ENCODE data around the gene TBC1D5. TPM values are rescaled to one million over a fixed set of nuclear protein-coding genes. Genes with fewer than 3 reads are reported as not detected.
A peak's percentile ranks its signal among the peaks of the same experiment; 100 is the strongest.
"Not testable (repeated sequence)": the region's sequence is repeated elsewhere in the genome, so short reads cannot be mapped to it uniquely, and the experiment has no call there.

TBC1D5 gene
- total RNA-seq, 2 donors from 2014 or later = 45.3 to 53.7 TPM

DNA sequence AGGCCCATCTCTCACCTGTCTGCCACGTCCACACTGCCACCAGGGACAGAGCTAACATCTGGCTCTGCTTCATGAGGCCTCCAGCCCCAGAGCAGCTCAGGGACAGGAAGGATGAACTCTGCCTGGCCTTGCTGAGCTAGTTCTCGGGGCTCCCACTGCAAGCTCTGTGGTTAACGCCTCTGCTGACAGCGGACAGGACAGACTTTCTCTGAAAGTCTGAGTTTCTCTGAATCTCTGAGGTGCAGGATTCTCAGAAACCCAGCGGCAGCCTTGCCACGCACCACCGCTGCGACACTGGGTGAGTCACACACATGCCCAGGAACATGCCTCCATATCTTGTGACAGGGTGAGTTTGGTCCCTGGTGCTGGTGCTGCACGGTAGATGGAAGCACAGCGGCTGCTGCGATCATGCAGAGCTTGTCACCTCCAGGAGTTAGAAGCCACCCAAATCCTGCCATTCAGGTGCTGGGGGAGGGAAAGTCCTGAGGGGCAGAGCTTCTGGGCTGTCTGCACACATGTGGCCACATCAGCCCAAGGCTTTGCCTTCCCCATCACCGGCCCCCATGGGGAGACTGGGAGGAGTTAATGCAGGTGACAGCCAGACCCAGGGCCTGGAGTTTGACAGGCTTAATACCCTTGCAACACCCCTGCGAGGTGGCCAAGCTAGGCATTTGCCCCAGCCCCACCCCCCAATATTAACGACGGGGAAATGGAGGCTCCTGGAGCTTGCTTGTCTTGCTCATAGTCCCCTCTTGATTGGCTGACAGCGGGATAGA, 590.6 kb downstream of the TBC1D5 start:
- no peak for DNase-seq (ENCODE audit: low spot score)
- intact Hi-C loops (cut with DNase I) = no loop called here

- intact Hi-C loops (cut with DNase I) = no loop called here
- no peak for DNase-seq (ENCODE audit: low spot score)
Measured at GRCh38 chr3:17149076-17149475, 593.4 kb downstream of the TBC1D5 start.

DNA sequence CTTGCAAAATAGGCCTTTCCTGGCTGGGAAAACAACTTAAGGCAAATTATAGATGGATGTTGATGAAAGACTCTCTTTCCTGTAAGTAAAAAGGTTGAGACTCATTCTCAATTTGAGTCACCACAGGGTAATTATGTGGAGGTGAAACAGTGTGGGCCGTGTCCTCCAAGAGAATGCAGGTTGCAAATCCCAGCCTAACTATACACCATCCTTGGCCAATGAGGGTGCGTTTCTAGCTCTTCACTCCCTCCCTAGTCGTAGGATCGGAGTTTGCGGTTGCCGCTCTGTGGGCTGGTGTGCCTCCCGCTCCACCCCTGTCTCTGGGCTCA, 597.8 kb downstream of the TBC1D5 start:
- intact Hi-C loops (cut with DNase I) = no loop called here
- no peak for DNase-seq (ENCODE audit: low spot score)

DNA sequence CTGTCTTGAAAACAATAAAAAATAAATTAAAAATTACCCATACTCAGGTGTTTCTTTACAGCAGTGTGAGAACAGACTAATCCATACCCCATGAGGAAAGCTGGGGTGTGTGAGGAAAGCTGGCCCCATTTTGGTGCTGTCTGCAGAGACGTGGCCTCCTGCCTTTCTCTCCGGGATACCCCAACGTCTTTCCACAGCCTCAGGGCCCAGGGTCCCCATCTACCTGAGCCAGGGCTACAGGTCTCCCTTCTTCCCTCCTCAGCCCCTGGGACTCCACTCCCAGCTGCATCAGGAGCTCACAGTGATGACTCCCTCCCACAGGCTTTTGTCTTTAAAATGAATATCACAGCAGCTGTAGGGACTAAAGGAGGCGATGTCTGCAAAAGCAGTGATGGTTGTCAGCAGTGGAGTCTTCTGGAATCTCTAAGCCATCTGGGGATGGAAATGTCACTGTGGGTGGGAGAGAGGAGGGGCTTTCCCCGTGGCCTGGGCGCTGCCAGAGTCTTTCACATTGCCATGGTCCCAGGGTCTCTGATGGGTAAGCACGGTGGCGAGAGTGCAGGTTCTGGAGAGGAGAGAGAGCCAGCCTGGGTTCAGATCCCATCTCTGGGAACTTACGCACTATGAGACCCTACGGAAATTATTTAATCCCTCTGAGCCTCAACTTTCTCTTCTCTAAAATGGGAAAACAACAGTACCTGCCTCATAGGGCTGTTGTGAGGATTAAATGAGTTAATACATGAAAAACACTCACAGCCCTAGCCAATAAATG, 598.4 kb downstream of the TBC1D5 start:
- DNase-seq (ENCODE audit: low spot score) = no peak
- intact Hi-C loops (cut with DNase I) = no loop called here

- intact Hi-C loops (cut with DNase I) = no loop called here
- DNase-seq (ENCODE audit: low spot score) = no peak
Measured at GRCh38 chr3:17142516-17142915, 599.9 kb downstream of the TBC1D5 start.

DNA sequence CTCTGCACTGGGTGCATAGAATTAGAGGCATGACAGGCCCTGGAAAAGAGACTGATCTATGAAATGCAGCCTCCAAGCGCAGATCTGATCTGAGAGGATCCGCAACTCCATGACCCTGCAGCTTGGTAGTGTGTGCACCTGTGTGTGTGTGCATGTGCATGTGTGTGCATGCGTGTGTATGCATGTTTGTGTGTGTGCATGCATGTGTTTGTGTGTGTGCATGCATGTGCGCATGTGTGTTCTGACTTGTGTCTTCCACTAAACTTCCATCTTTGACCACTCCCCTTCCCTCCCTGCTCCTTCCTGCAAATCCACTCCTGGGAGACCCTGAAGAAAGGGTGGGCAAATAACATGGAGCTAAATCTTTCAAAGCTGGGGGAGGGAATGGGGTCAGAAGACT, 600.7 kb downstream of the TBC1D5 start:
- intact Hi-C loops (cut with DNase I) = no loop called here
- DNase-seq (ENCODE audit: low spot score) = no peak

- DNase-seq (ENCODE audit: low spot score) = peak; percentile 86
- intact Hi-C loops (cut with DNase I) = no loop called here
Measured at GRCh38 chr3:17140670-17141505, 601.5 kb downstream of the TBC1D5 start.

DNA sequence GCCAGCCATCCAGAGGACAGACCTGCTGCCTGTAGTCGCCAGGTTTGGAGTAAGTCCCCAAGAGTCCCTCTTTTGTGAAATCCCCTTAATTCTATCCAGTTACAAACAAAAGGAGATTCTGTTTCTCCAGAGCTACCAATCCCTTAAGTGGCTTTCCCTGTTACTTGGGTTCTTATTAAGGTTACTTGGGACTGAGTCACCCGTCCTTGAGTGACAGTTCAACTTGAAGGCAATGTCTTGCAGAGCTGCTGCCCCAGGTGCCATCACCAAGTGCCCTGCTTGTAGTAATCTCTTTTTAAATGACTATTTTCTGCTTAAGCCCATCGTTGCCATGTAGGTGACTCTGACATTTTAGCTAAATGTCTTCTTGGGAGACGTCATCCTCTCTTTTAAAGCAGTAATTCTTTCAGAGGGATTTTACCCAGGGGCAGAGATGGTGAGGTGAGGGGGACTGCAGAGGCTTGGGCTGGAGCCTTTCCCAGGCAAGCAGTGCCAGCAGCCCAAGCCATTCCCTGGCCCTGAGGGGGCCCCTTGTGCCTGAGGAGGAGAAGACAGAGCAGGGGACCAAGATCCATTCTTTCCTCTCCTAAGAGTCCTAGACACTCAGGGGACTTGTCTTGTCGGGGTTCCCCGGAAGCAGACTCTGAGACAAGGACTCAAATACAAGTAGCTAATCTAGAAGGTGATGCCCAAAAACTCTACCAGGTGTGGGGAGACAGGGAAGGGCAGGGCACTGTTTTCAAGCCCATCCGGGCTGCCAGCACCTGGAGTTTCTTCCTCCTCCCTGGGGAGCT, 604.0 kb downstream of the TBC1D5 start:
- no peak for DNase-seq (ENCODE audit: low spot score)
- intact Hi-C loops (cut with DNase I) = no loop called here

DNA sequence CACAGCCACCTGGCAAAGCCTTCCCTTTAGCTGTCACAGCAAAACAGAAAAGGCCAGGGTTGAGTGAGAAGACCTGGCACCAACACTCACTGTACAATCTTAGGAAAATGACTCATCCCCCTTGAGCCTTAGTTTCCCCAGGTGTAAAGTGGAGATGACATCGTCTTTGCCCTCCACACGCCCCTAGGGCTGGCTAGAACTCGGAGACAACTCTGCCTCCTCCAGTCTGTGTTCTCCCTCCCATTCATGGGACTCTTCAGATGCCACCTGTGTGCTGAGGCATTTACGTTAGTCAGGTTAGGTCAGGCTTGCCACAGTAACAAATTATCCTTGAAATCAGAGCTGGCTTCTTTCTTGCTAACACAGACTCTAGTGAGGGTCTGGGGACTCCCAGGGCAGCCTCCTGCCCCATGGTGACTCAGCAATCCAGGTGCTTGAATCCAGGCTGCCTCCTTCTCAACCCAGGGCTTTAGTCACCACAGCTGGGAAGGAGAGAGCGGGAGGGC, 605.1 kb downstream of the TBC1D5 start:
- no peak for DNase-seq (ENCODE audit: low spot score)
- intact Hi-C loops (cut with DNase I) = no loop called here

DNA sequence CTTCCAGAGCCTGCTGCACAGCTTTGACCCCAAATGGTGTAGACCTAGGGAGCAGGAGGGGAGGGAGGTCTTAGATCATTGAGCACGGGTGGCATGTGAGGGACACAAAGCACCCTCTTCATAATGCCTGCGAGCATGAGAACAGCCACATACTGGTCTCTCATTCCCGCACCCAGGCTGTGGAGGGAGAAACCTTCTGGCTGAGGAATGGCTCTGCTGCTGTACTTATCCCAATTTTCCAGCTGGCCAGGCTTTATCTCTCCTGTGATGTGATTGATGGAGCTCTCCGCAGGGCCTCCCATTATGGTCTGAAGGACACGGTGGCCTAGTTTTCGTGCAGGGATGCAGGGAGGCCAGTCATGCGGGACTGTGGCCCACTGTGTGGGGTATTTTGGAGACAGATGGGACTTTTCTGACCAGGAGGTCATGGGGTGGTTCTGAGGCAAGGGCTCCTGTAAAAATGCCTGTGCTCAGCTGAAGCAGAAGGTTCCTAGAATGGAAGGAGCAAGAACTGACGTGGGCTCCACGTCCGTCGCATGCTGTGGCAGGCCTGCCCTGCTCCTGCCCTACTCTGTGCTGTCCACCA, 606.2 kb downstream of the TBC1D5 start:
- intact Hi-C loops (cut with DNase I) = loop anchor here in 1 of 2 donors (1.0 kb wide), 1 partner anchor 42 kb away; no protein-coding TSS in a partner anchor
- peak; percentile 90 for DNase-seq (ENCODE audit: low spot score)

DNA sequence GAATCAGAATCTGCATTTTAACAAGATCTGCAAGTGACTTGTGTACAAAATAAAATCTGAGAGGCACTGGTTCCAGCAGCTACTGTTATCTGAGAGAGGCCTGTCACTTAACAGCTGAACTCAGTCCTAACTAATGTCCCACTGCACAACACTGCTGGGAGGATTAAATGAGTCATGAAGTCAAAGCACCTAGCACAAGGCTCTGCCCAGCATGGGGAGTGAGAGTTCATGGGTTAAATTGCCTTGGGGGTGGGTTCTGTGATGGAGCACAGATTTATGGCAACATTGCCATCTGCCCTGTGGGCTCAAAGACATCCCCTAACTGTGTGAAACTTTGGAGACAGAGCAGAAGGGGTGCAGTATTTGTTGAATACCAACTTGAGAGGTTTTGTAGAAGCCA, 606.7 kb downstream of the TBC1D5 start:
- intact Hi-C loops (cut with DNase I) = loop anchor here in 1 of 2 donors (1.0 kb wide), 1 partner anchor 41 kb away; no protein-coding TSS in a partner anchor
- DNase-seq (ENCODE audit: low spot score) = no peak

DNA sequence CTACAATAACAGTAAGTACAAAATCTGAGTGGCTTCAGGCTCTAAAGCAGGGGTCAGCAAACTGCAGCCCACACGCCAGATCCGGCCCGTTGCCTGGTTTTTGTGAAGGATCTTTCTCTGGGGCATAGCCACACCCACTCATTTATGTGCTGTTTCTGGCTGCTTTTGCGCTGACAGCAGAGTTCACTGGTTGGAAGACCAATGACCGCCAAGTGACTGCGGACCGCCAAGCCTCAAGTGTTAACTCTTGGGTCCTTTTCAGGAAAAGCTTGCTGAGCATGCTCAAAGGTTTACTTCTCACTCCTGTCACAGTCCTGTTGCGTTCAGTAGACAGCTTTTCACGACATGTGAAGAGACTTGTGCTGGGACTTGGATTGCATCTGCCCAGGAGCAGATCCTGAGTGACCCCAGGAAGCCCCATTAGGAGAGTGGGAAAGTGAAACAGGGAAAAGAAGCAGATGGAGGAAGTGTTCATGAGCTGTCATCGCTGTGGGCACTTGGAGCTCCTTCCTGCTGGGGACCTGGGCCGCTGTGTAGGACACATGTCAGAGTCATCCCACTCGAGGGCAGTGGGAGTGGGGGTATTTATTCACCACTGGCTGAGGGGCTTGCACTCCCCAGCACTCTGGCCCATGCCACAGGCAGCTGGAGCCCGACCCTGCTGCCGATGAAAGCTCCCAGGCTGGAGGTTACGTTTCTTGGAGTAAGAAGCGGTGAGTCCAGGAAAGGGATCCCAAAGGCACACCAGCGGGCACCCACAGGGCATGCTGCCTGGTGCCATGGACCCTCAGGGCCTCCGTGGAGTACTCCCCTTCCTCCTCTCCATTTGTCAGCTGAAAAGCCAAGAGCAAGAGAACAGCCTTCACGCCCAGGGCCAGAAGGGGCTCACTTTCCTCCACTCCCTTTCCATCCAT, 608.5 kb downstream of the TBC1D5 start:
- intact Hi-C loops (cut with DNase I) = loop anchor here in 1 of 2 donors (5.0 kb wide), 1 partner anchor 847 kb away; no protein-coding TSS in a partner anchor
- DNase-seq (ENCODE audit: low spot score) = no peak

DNA sequence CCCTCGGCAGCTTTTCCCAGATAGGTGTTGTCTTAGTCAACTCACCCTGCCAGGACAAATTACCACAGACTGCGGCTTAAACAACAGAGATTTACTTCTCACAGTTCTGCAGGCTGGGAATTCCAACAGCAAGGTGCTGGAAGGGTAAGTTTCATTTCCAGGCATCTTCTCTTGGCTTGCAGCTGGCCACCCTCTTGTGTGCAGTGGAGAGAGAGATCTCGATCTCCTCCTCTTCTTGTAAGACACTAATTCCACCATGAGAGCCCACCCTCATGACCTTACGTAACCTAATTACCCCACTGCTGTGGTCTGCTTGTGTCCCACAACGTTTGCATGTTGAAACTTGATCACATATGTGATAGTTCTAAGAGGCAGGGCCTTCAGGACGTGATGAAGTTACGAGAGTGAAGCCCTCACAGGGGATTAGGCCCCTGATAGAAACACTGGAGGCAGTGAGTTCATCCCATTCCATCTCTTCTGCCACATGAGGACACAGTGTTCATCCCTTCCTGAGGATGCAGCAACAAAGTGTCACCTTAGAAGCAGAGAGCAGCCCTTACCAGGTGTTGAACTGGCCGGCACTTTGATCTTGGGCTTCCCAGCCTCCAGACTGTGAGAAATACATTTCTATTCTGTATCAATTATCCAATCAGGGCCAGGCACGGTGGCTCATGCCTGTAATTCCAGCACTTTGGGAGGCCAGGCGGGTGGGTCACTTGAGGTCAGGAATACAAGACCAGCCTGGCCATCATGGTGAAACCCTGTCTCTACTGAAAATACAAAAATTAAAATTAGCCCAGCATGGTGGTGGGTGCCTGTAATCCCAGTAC, 609.9 kb downstream of the TBC1D5 start:
- intact Hi-C loops (cut with DNase I) = loop anchor here in 1 of 2 donors (5.0 kb wide), 1 partner anchor 845 kb away; no protein-coding TSS in a partner anchor
- DNase-seq (ENCODE audit: low spot score) = no peak

DNA sequence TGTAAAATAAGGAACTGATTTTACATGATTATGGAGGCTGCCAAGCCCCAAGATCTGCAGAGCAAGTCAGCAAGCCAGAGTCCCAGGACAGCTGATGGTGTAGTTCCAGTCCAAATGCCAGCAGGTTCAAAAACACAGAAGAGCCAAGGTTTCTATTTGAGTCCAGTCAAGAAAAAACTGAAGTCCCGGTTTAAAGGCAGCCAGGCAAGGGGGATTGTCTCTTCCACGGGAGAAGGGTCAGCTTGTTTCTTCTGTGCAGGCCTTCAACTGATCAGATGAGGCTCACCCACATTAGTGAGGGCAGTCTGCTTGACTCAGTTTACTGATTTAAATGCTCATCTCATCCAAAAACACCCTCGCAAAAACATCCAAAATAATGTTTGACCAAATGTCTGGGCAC, 611.5 kb downstream of the TBC1D5 start:
- intact Hi-C loops (cut with DNase I) = loop anchor here in 1 of 2 donors (5.0 kb wide), 1 partner anchor 844 kb away; no protein-coding TSS in a partner anchor
- DNase-seq (ENCODE audit: low spot score) = no peak

GRCh38 chr3:17129556-17129955, 612.9 kb downstream of the TBC1D5 start:
- intact Hi-C loops (cut with DNase I) = no loop called here

DNA sequence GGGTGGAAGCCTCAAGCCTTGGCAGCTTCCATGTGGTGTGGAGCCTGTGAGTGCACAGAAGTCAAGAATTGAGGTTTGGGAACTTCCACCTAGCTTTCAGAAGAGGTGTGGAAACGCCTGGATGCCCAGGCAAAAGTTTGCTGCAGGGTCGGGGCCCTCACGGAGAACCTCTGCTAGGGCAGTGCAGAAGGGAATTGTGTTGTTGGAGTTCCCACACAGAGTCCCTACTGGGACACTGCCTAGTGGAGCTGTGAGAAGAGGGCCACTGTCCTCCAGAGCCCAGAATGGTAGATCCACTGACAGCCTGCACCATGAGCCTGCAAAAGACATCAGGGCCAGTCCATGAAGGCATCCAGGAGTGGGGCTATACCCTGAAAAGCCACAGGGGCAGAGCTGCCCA, 613.8 kb downstream of the TBC1D5 start:
- DNase-seq (ENCODE audit: low spot score); intact Hi-C loops (cut with DNase I): not testable (repeated sequence)

More at GRCh38 chr3:17129556-17129955, 612.9 kb downstream of the TBC1D5 start:
- no peak for DNase-seq (ENCODE audit: low spot score)
